ENCODE data around the gene CCT2. TPM values are rescaled to one million over a fixed set of nuclear protein-coding genes. Genes with fewer than 3 reads are reported as not detected.

The CCT2 gene
- total RNA-seq, 1 donor from 2014 or later: 158 TPM

GRCh38 chr12:69630191-69630590 is 44.9 kb downstream of the CCT2 start:
- Histone ChIP-seq H3K27ac (ENCODE audit: low read depth, low read length) (no peak overlapping the region), H3K4me3 (ENCODE audit: low read length in 3 of 3) (no peak overlapping the region), H3K4me1 (ENCODE audit: control insufficient read depth in 3 of 3, insufficient read depth in 3 of 3, low read length in 3 of 3) (no peaks in the 10 kb centered on the region), H3K27me3 (ENCODE audit: control insufficient read depth in 3 of 3, insufficient read depth in 3 of 3, low read length in 3 of 3) (no peaks in the 10 kb centered on the region), H3K9me3 (ENCODE audit: control insufficient read depth in 3 of 3, low read length in 3 of 3) (no peaks in the 10 kb centered on the region), H3K9ac (ENCODE audit: low read depth in 1 of 3, low read length in 3 of 3) (no peak overlapping the region), H3K36me3 (ENCODE audit: control insufficient read depth in 3 of 3, insufficient read depth in 3 of 3, low read length in 3 of 3) (no peaks in the 10 kb centered on the region)

- no peak overlapping the region for H3K9ac ChIP-seq (ENCODE audit: low read depth in 1 of 3, low read length in 3 of 3)
- H3K9me3 ChIP-seq (ENCODE audit: control insufficient read depth in 3 of 3, low read length in 3 of 3): no peaks in the 10 kb centered on the region
- no peak overlapping the region for H3K4me3 ChIP-seq (ENCODE audit: low read length in 3 of 3)
- no peaks in the 10 kb centered on the region for H3K36me3 ChIP-seq (ENCODE audit: control insufficient read depth in 3 of 3, insufficient read depth in 3 of 3, low read length in 3 of 3)
- H3K27ac ChIP-seq (ENCODE audit: low read depth, low read length): no peak overlapping the region
- no peaks in the 10 kb centered on the region for H3K27me3 ChIP-seq (ENCODE audit: control insufficient read depth in 3 of 3, insufficient read depth in 3 of 3, low read length in 3 of 3)
- H3K4me1 ChIP-seq (ENCODE audit: control insufficient read depth in 3 of 3, insufficient read depth in 3 of 3, low read length in 3 of 3): no peaks in the 10 kb centered on the region
Measured at GRCh38 chr12:69633061-69633460, 47.8 kb downstream of the CCT2 start.

- Histone ChIP-seq H3K36me3 (ENCODE audit: control insufficient read depth in 3 of 3, insufficient read depth in 3 of 3, low read length in 3 of 3) (no peaks in the 10 kb centered on the region), H3K9me3 (ENCODE audit: control insufficient read depth in 3 of 3, low read length in 3 of 3) (no peaks in the 10 kb centered on the region)
Measured at GRCh38 chr12:69639400-69640016, 54.2 kb downstream of the CCT2 start.

GRCh38 chr12:69641546-69641945 is 56.3 kb downstream of the CCT2 start:
- H3K4me3 ChIP-seq (ENCODE audit: low read length in 3 of 3): no peak overlapping the region
- H3K27ac ChIP-seq (ENCODE audit: low read depth, low read length): no peak overlapping the region
- H3K4me1 ChIP-seq (ENCODE audit: control insufficient read depth in 3 of 3, insufficient read depth in 3 of 3, low read length in 3 of 3): peaks cover 10 to 18% (median 10%) of the 10 kb centered on the region in 3 donors
- no peaks in the 10 kb centered on the region for H3K27me3 ChIP-seq (ENCODE audit: control insufficient read depth in 3 of 3, insufficient read depth in 3 of 3, low read length in 3 of 3)
- H3K9ac ChIP-seq (ENCODE audit: low read depth in 1 of 3, low read length in 3 of 3): no peak overlapping the region
- no peaks in the 10 kb centered on the region for H3K36me3 ChIP-seq (ENCODE audit: control insufficient read depth in 3 of 3, insufficient read depth in 3 of 3, low read length in 3 of 3)
- no peaks in the 10 kb centered on the region for H3K9me3 ChIP-seq (ENCODE audit: control insufficient read depth in 3 of 3, low read length in 3 of 3)

More at GRCh38 chr12:69639400-69640016, 54.2 kb downstream of the CCT2 start:
- Histone ChIP-seq H3K9ac (ENCODE audit: low read depth in 1 of 3, low read length in 3 of 3) (no peak overlapping the region), H3K4me3 (ENCODE audit: low read length in 3 of 3) (no peak overlapping the region), H3K4me1 (ENCODE audit: control insufficient read depth in 3 of 3, insufficient read depth in 3 of 3, low read length in 3 of 3) (peaks cover 10 to 18% (median 10%) of the 10 kb centered on the region in 3 donors), H3K27ac (ENCODE audit: low read depth, low read length) (no peak overlapping the region), H3K27me3 (ENCODE audit: control insufficient read depth in 3 of 3, insufficient read depth in 3 of 3, low read length in 3 of 3) (no peaks in the 10 kb centered on the region)

GRCh38 chr12:69642531-69642930 is 57.3 kb downstream of the CCT2 start:
- Histone ChIP-seq H3K36me3 (ENCODE audit: control insufficient read depth in 3 of 3, insufficient read depth in 3 of 3, low read length in 3 of 3) (no peaks in the 10 kb centered on the region), H3K27me3 (ENCODE audit: control insufficient read depth in 3 of 3, insufficient read depth in 3 of 3, low read length in 3 of 3) (no peaks in the 10 kb centered on the region), H3K27ac (ENCODE audit: low read depth, low read length) (peak overlapping the region; percentile 77), H3K9ac (ENCODE audit: low read depth in 1 of 3, low read length in 3 of 3) (peak overlapping the region in 1 of 3 donors; percentile 26), H3K4me3 (ENCODE audit: low read length in 3 of 3) (no peak overlapping the region), H3K9me3 (ENCODE audit: control insufficient read depth in 3 of 3, low read length in 3 of 3) (no peaks in the 10 kb centered on the region), H3K4me1 (ENCODE audit: control insufficient read depth in 3 of 3, insufficient read depth in 3 of 3, low read length in 3 of 3) (peaks cover 10 to 18% (median 10%) of the 10 kb centered on the region in 3 donors)

GRCh38 chr12:69644511-69644910 is 59.3 kb downstream of the CCT2 start:
- no peaks in the 10 kb centered on the region for H3K36me3 ChIP-seq (ENCODE audit: control insufficient read depth in 3 of 3, insufficient read depth in 3 of 3, low read length in 3 of 3)
- H3K9me3 ChIP-seq (ENCODE audit: control insufficient read depth in 3 of 3, low read length in 3 of 3): no peaks in the 10 kb centered on the region

GRCh38 chr12:69645031-69645430 is 59.8 kb downstream of the CCT2 start:
- Histone ChIP-seq H3K27me3 (ENCODE audit: control insufficient read depth in 3 of 3, insufficient read depth in 3 of 3, low read length in 3 of 3) (no peaks in the 10 kb centered on the region), H3K9ac (ENCODE audit: low read depth in 1 of 3, low read length in 3 of 3) (no peak overlapping the region), H3K9me3 (ENCODE audit: control insufficient read depth in 3 of 3, low read length in 3 of 3) (no peaks in the 10 kb centered on the region), H3K4me1 (ENCODE audit: control insufficient read depth in 3 of 3, insufficient read depth in 3 of 3, low read length in 3 of 3) (peaks cover 10 to 24% (median 16%) of the 10 kb centered on the region in 3 donors), H3K36me3 (ENCODE audit: control insufficient read depth in 3 of 3, insufficient read depth in 3 of 3, low read length in 3 of 3) (no peaks in the 10 kb centered on the region), H3K27ac (ENCODE audit: low read depth, low read length) (no peak overlapping the region), H3K4me3 (ENCODE audit: low read length in 3 of 3) (no peak overlapping the region)

More at GRCh38 chr12:69644511-69644910, 59.3 kb downstream of the CCT2 start:
- Histone ChIP-seq H3K27me3 (ENCODE audit: control insufficient read depth in 3 of 3, insufficient read depth in 3 of 3, low read length in 3 of 3) (no peaks in the 10 kb centered on the region), H3K4me3 (ENCODE audit: low read length in 3 of 3) (no peak overlapping the region), H3K9ac (ENCODE audit: low read depth in 1 of 3, low read length in 3 of 3) (no peak overlapping the region), H3K27ac (ENCODE audit: low read depth, low read length) (no peak overlapping the region), H3K4me1 (ENCODE audit: control insufficient read depth in 3 of 3, insufficient read depth in 3 of 3, low read length in 3 of 3) (peaks cover 10 to 21% (median 13%) of the 10 kb centered on the region in 3 donors)

GRCh38 chr12:69647178-69647577 is 61.9 kb downstream of the CCT2 start:
- Histone ChIP-seq H3K4me3 (ENCODE audit: low read length in 3 of 3) (no peak overlapping the region), H3K4me1 (ENCODE audit: control insufficient read depth in 3 of 3, insufficient read depth in 3 of 3, low read length in 3 of 3) (peaks cover 7 to 19% (median 13%) of the 10 kb centered on the region in 3 donors), H3K9ac (ENCODE audit: low read depth in 1 of 3, low read length in 3 of 3) (no peak overlapping the region), H3K27ac (ENCODE audit: low read depth, low read length) (no peak overlapping the region), H3K9me3 (ENCODE audit: control insufficient read depth in 3 of 3, low read length in 3 of 3) (no peaks in the 10 kb centered on the region), H3K36me3 (ENCODE audit: control insufficient read depth in 3 of 3, insufficient read depth in 3 of 3, low read length in 3 of 3) (no peaks in the 10 kb centered on the region), H3K27me3 (ENCODE audit: control insufficient read depth in 3 of 3, insufficient read depth in 3 of 3, low read length in 3 of 3) (no peaks in the 10 kb centered on the region)

GRCh38 chr12:69648476-69648875 is 63.2 kb downstream of the CCT2 start:
- Histone ChIP-seq H3K9ac (ENCODE audit: low read depth in 1 of 3, low read length in 3 of 3) (no peak overlapping the region), H3K27me3 (ENCODE audit: control insufficient read depth in 3 of 3, insufficient read depth in 3 of 3, low read length in 3 of 3) (no peaks in the 10 kb centered on the region), H3K9me3 (ENCODE audit: control insufficient read depth in 3 of 3, low read length in 3 of 3) (no peaks in the 10 kb centered on the region), H3K36me3 (ENCODE audit: control insufficient read depth in 3 of 3, insufficient read depth in 3 of 3, low read length in 3 of 3) (no peaks in the 10 kb centered on the region), H3K4me3 (ENCODE audit: low read length in 3 of 3) (no peak overlapping the region), H3K27ac (ENCODE audit: low read depth, low read length) (no peak overlapping the region), H3K4me1 (ENCODE audit: control insufficient read depth in 3 of 3, insufficient read depth in 3 of 3, low read length in 3 of 3) (peaks cover 0 to 9% (median 7%) of the 10 kb centered on the region in 3 donors)

GRCh38 chr12:69649529-69649928 is 64.3 kb downstream of the CCT2 start:
- no peak overlapping the region for H3K4me3 ChIP-seq (ENCODE audit: low read length in 3 of 3)
- H3K27ac ChIP-seq (ENCODE audit: low read depth, low read length): no peak overlapping the region
- no peaks in the 10 kb centered on the region for H3K9me3 ChIP-seq (ENCODE audit: control insufficient read depth in 3 of 3, low read length in 3 of 3)
- no peak overlapping the region for H3K9ac ChIP-seq (ENCODE audit: low read depth in 1 of 3, low read length in 3 of 3)
- peaks cover 0 to 9% (median 7%) of the 10 kb centered on the region in 3 donors for H3K4me1 ChIP-seq (ENCODE audit: control insufficient read depth in 3 of 3, insufficient read depth in 3 of 3, low read length in 3 of 3)
- no peaks in the 10 kb centered on the region for H3K27me3 ChIP-seq (ENCODE audit: control insufficient read depth in 3 of 3, insufficient read depth in 3 of 3, low read length in 3 of 3)
- H3K36me3 ChIP-seq (ENCODE audit: control insufficient read depth in 3 of 3, insufficient read depth in 3 of 3, low read length in 3 of 3): peaks cover under 1 to 3% (median 2%) of the 10 kb centered on the region in 3 donors

Data from skeletal muscle tissue (tissue), 4 donors.